WTC11 (cell line): ENCODE data around the gene TMEM17. TPM values are rescaled to one million over a fixed set of nuclear protein-coding genes. Genes with fewer than 3 reads are reported as not detected.

Experiments used
- ATAC-seq: fragments of 200-7000 bp; cut with Tn5 transposase; 2 replicates; pipeline ENCODE4 v1.10.0; 2021; ENCODE audit warnings: mild to moderate bottlenecking, moderate library complexity
- CTCF ChIA-PET: fragments of 300-600 bp; sonication (Branson Sonifier 250); formaldehyde crosslinking; loops from one replicate; lab custom pipeline; 2021; ENCODE audit warnings: antibody characterized with exemption; lab: Charles Lee
- POLR2A ChIA-PET: fragments of 350-600 bp; sonication (Branson Sonifier 250); formaldehyde crosslinking; loops from one replicate; lab custom pipeline; 2021; ENCODE audit warnings: antibody characterized with exemption; lab: Charles Lee
- DNase-seq: peaks from one replicate; pipeline ENCODE4 v3.0.0; 2021; ENCODE audit warnings: low spot score
- H3K27ac Mint-ChIP-seq: 2 replicates; pipeline ENCODE4 v1.8.0; 2021; ENCODE audit warnings: mixed read lengths
- H3K27me3 Mint-ChIP-seq: 2 replicates; pipeline ENCODE4 v1.8.0; 2021; ENCODE audit warnings: low read depth, mild to moderate bottlenecking, moderate library complexity, mixed read lengths
- H3K36me3 Mint-ChIP-seq: 2 replicates; pipeline ENCODE4 v1.8.0; 2021; ENCODE audit warnings: mixed read lengths
- H3K4me1 Mint-ChIP-seq: 2 replicates; pipeline ENCODE4 v1.8.0; 2022; ENCODE audit warnings: mixed read lengths
- H3K4me3 Mint-ChIP-seq: 2 replicates; pipeline ENCODE4 v1.8.0; 2021; ENCODE audit warnings: mild to moderate bottlenecking, moderate library complexity, mixed read lengths
- H3K9me3 Mint-ChIP-seq: 2 replicates; pipeline ENCODE4 v1.8.0; 2021; ENCODE audit warnings: mixed read lengths
- FOXK1 ChIP-seq: sonication (generic); formaldehyde crosslinking; IDR thresholded peaks from 2 replicates; pipeline ENCODE4 v1.8.0; 2022; ENCODE audit warnings: mild to moderate bottlenecking, moderate library complexity, missing genetic modification reagents
- GRHL2 ChIP-seq: fragments of 250-450 bp; sonication (Bioruptor Pico); IDR thresholded peaks from 2 replicates; pipeline ENCODE4 v1.8.0; 2022; ENCODE audit warnings: mild to moderate bottlenecking, moderate library complexity; ENCODE audit not compliant: insufficient replicate concordance, severe bottlenecking
- MXD4 ChIP-seq: fragments of 250-450 bp; sonication (Bioruptor Pico); IDR thresholded peaks from 2 replicates; pipeline ENCODE4 v1.8.0; 2021; ENCODE audit warnings: mild to moderate bottlenecking, moderate library complexity, borderline replicate concordance
- MYBL2 ChIP-seq: sonication (generic); formaldehyde crosslinking; IDR thresholded peaks from 2 replicates; pipeline ENCODE4 v1.8.1; 2023; ENCODE audit warnings: mild to moderate bottlenecking, moderate library complexity, missing genetic modification reagents
- RORB ChIP-seq: fragments of 250-450 bp; sonication (Bioruptor Pico); IDR thresholded peaks from 2 replicates; pipeline ENCODE4 v1.9.0; 2021; ENCODE audit warnings: mild to moderate bottlenecking
- SMAD4 ChIP-seq: sonication (generic); formaldehyde crosslinking; IDR thresholded peaks from 2 replicates; pipeline ENCODE4 v1.8.0; 2022; ENCODE audit warnings: mild to moderate bottlenecking, missing genetic modification reagents
- SOX15 ChIP-seq: fragments of 250-450 bp; sonication (Bioruptor Pico); IDR thresholded peaks from 2 replicates; pipeline ENCODE4 v1.9.0; 2021; ENCODE audit warnings: mild to moderate bottlenecking
- TP53 ChIP-seq: sonication (generic); formaldehyde crosslinking; IDR thresholded peaks from 2 replicates; pipeline ENCODE4 v1.8.1; 2023; ENCODE audit warnings: mild to moderate bottlenecking, missing genetic modification reagents
- ZNF263 ChIP-seq: sonication (generic); formaldehyde crosslinking; IDR thresholded peaks from 2 replicates; pipeline ENCODE4 v1.8.1; 2022; ENCODE audit warnings: low read depth, mild to moderate bottlenecking, moderate library complexity, missing genetic modification reagents
- total RNA-seq: library from RNA; stranded (reverse); gene quantifications from 3 replicates; pipeline ENCODE4 v1.2.3, GENCODE V29; 2021
- TF ChIP-seq, protein P1 (sequence below): sonication (generic); formaldehyde crosslinking; IDR thresholded peaks from 2 replicates; pipeline ENCODE4 v1.8.1; 2022; ENCODE audit warnings: mild to moderate bottlenecking, missing genetic modification reagents, moderate library complexity, borderline replicate concordance
- TF ChIP-seq, protein P2 (sequence below): sonication (generic); formaldehyde crosslinking; IDR thresholded peaks from 2 replicates; pipeline ENCODE4 v1.8.0; 2023; ENCODE audit warnings: missing genetic modification reagents, mild to moderate bottlenecking, borderline replicate concordance
- TF ChIP-seq, protein P3 (sequence below): sonication (generic); formaldehyde crosslinking; IDR thresholded peaks from 2 replicates; pipeline ENCODE4 v1.8.0; 2022; ENCODE audit warnings: mild to moderate bottlenecking, missing genetic modification reagents
- TF ChIP-seq, protein P4 (sequence below): sonication (generic); formaldehyde crosslinking; IDR thresholded peaks from 2 replicates; pipeline ENCODE4 v1.8.0; 2023; ENCODE audit warnings: missing genetic modification reagents
- TF ChIP-seq, protein P5 (sequence below): sonication (generic); formaldehyde crosslinking; IDR thresholded peaks from 2 replicates; pipeline ENCODE4 v1.8.1; 2023; ENCODE audit warnings: mild to moderate bottlenecking, moderate library complexity, missing genetic modification reagents

Gene TMEM17
- total RNA-seq, 1 experiment from 2014 or later = 1.2 TPM

DNA sequence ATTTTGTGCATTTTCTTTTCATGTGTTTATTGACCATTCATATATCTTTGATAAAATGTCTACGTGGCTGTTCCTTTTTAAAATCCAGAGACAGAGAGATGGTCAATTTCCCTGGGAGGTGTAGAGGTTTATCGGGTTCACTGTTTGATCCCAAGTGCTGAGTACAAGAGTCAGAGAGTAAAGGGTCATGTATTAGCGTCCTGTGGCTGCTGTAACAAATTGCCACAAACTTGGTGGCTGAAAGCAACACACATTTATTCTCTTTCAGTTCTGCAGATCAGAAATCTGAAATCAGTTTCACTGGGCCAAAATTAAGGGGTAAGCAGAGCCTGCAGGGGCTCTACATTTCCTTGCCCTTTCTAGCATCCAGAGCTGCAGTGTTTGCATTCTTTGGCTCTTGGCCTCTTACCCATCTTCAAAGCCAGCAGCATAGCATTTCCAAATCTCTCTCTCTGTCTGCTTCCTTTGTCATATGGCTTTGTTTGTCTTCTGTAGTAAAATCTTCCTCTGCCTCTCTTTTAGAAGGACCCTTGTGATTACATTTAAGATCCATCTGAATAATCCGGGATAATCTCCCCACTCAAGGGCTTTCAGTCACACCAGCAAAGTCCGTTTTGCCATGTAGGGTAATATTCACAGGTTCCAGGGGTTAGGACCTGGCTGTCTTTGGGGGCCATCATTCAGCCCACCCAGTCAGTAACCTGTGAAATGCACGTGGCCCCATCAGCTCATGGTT is 49.9 kb downstream of the TMEM17 start (continued):
- TF ChIP-seq SMAD4 (CRISPR knock-in tag) = no peak
- TF ChIP-seq, protein P1, sequence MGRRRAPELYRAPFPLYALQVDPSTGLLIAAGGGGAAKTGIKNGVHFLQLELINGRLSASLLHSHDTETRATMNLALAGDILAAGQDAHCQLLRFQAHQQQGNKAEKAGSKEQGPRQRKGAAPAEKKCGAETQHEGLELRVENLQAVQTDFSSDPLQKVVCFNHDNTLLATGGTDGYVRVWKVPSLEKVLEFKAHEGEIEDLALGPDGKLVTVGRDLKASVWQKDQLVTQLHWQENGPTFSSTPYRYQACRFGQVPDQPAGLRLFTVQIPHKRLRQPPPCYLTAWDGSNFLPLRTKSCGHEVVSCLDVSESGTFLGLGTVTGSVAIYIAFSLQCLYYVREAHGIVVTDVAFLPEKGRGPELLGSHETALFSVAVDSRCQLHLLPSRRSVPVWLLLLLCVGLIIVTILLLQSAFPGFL (CRISPR knock-in tag) = no peak
- TF ChIP-seq, all 79 proteins: peak for 0

DNA sequence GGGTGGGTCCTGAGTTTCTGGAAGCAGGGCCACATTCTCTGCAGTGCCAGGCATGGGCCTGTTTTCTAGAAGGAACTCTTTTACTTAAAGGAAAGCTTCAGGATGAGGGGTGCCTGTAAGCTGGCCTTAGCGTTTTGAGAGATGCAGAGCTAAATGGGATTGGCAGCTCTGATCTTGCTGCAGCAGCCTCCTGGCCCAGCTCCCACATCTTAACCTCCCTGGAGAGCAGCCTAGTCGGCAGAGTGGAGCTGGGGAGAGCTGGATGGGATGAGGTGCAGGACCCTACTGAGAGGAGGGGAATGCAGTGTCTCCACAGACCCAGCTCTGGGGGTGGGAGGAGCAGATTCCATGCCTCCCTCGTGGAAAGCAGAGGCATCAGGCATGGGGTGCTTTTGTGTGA is 52.0 kb downstream of the TMEM17 start:
- peaks cover 29% of the 10 kb centered on the region for H3K27me3 Mint-ChIP-seq
- no peak overlapping the region for H3K4me3 Mint-ChIP-seq
- no peaks in the 10 kb centered on the region for H3K36me3 Mint-ChIP-seq
- TF ChIP-seq MYBL2 = no peak
- no peak for TF ChIP-seq FOXK1 (CRISPR knock-in tag)
- TF ChIP-seq, protein P2, sequence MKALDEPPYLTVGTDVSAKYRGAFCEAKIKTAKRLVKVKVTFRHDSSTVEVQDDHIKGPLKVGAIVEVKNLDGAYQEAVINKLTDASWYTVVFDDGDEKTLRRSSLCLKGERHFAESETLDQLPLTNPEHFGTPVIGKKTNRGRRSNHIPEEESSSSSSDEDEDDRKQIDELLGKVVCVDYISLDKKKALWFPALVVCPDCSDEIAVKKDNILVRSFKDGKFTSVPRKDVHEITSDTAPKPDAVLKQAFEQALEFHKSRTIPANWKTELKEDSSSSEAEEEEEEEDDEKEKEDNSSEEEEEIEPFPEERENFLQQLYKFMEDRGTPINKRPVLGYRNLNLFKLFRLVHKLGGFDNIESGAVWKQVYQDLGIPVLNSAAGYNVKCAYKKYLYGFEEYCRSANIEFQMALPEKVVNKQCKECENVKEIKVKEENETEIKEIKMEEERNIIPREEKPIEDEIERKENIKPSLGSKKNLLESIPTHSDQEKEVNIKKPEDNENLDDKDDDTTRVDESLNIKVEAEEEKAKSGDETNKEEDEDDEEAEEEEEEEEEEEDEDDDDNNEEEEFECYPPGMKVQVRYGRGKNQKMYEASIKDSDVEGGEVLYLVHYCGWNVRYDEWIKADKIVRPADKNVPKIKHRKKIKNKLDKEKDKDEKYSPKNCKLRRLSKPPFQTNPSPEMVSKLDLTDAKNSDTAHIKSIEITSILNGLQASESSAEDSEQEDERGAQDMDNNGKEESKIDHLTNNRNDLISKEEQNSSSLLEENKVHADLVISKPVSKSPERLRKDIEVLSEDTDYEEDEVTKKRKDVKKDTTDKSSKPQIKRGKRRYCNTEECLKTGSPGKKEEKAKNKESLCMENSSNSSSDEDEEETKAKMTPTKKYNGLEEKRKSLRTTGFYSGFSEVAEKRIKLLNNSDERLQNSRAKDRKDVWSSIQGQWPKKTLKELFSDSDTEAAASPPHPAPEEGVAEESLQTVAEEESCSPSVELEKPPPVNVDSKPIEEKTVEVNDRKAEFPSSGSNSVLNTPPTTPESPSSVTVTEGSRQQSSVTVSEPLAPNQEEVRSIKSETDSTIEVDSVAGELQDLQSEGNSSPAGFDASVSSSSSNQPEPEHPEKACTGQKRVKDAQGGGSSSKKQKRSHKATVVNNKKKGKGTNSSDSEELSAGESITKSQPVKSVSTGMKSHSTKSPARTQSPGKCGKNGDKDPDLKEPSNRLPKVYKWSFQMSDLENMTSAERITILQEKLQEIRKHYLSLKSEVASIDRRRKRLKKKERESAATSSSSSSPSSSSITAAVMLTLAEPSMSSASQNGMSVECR (CRISPR knock-in tag) = no peak
- no peak for TF ChIP-seq RORB (CRISPR knock-in tag)
- no peak for TF ChIP-seq ZNF263 (CRISPR knock-in tag)
- TF ChIP-seq, protein P3, sequence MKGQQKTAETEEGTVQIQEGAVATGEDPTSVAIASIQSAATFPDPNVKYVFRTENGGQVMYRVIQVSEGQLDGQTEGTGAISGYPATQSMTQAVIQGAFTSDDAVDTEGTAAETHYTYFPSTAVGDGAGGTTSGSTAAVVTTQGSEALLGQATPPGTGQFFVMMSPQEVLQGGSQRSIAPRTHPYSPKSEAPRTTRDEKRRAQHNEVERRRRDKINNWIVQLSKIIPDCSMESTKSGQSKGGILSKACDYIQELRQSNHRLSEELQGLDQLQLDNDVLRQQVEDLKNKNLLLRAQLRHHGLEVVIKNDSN = no peak
- TF ChIP-seq TP53 (CRISPR knock-in tag) = no peak
- no peak for TF ChIP-seq MXD4 (CRISPR knock-in tag)
- TF ChIP-seq, protein P4, sequence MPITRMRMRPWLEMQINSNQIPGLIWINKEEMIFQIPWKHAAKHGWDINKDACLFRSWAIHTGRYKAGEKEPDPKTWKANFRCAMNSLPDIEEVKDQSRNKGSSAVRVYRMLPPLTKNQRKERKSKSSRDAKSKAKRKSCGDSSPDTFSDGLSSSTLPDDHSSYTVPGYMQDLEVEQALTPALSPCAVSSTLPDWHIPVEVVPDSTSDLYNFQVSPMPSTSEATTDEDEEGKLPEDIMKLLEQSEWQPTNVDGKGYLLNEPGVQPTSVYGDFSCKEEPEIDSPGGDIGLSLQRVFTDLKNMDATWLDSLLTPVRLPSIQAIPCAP (CRISPR knock-in tag) = no peak
- TF ChIP-seq, protein P5, sequence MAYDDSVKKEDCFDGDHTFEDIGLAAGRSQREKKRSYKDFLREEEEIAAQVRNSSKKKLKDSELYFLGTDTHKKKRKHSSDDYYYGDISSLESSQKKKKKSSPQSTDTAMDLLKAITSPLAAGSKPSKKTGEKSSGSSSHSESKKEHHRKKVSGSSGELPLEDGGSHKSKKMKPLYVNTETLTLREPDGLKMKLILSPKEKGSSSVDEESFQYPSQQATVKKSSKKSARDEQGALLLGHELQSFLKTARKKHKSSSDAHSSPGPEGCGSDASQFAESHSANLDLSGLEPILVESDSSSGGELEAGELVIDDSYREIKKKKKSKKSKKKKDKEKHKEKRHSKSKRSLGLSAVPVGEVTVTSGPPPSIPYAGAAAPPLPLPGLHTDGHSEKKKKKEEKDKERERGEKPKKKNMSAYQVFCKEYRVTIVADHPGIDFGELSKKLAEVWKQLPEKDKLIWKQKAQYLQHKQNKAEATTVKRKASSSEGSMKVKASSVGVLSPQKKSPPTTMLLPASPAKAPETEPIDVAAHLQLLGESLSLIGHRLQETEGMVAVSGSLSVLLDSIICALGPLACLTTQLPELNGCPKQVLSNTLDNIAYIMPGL (CRISPR knock-in tag) = no peak
- POLR2A ChIA-PET = no interaction called here
- no peaks in the 10 kb centered on the region for H3K9me3 Mint-ChIP-seq
- no peak overlapping the region for H3K27ac Mint-ChIP-seq
- DNase-seq (no peak), ATAC-seq (no peak)
- CTCF ChIA-PET = interaction anchor here (1.4 kb wide), 1 partner anchor 10 kb away, joined by 3 read pairs; no protein-coding TSS in a partner anchor
- H3K4me1 Mint-ChIP-seq = peaks cover 14% of the 10 kb centered on the region

DNA sequence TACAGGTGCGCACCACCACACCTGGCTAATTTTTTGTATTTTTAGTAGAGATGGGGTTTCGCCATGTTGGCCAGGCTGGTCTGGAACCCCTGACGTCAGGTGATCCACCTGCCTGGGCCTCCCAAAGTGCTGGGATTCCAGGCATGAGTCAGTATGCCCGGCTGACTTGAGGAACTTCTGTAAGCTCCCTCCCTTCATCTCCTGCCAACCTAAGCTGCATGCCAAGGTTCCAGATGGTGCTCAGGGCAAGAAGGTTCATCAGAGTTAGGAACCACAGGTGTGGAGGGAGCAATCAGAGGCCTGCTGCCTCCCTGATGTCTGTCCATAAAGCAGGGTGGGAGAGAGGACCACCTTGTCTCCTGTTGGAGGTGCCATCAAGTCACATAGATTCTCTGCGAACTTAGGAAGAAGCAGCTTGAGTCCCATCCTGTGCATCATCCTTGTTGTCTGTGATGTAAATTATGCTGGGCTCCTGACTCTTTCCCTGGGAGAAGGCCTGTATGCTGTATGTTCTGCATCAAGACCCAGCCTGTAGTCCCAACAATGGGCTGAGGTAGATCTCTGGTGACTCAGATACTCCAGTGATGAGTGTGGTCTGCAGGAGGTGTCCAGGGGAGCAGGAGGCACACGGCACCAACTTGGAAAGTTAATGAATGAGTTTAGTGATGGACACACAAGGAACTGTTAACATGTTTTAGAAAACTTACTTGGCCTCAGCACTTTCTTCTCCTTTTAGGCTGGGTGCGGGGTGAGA is 53.1 kb downstream of the TMEM17 start:
- Mint-ChIP-seq H3K27me3 (peaks cover 18% of the 10 kb centered on the region), H3K4me3 (no peak overlapping the region), H3K9me3 (no peaks in the 10 kb centered on the region), H3K36me3 (no peaks in the 10 kb centered on the region), H3K27ac (no peak overlapping the region), H3K4me1 (peaks cover 9% of the 10 kb centered on the region)
- ATAC-seq (no peak), DNase-seq (no peak)
- CTCF ChIA-PET = interaction anchor here (1.4 kb wide), 1 partner anchor 9 kb away, joined by 3 read pairs; no protein-coding TSS in a partner anchor
- TF ChIP-seq GRHL2 (CRISPR knock-in tag) (no peak), SOX15 (CRISPR knock-in tag) (no peak)
- POLR2A ChIA-PET = no interaction called here
